SU-DHL-6 (cell line): ENCODE measurements around the gene RSU1.

Experiments
- H2AFZ ChIP-seq: fragments of 200-600 bp; sonication (generic); 2 replicates; pipeline ENCODE4 v1.6.1; 2014; ENCODE audit warnings: low read depth, mild to moderate bottlenecking, moderate library complexity, mixed read lengths, antibody characterized with exemption, low read length; ENCODE audit not compliant: severe bottlenecking
- H3F3A ChIP-seq: fragments of 200-600 bp; shearing (Covaris generic); 2 replicates; pipeline ENCODE4 v1.6.0; 2016; ENCODE audit warnings: antibody characterized with exemption, mild to moderate bottlenecking; ENCODE audit not compliant: insufficient read depth
- H3K27ac ChIP-seq: fragments of 200-600 bp; sonication (generic); 2 replicates; pipeline ENCODE4 v1.5.1; 2016; ENCODE audit warnings: low read depth, mild to moderate bottlenecking, low read length, moderate library complexity, mixed read lengths
- H3K27me3 ChIP-seq: fragments of 200-600 bp; sonication (generic), shearing (Covaris generic); 2 replicates; pipeline ENCODE4 v1.6.0; 2014; ENCODE audit warnings: mild to moderate bottlenecking, low read length
- H3K36me3 ChIP-seq: fragments of 200-600 bp; sonication (generic); 2 replicates; pipeline ENCODE4 v1.6.1; 2014; ENCODE audit warnings: mild to moderate bottlenecking, low read length, mixed read lengths
- H3K4me2 ChIP-seq: fragments of 300-600, 200-600 bp; shearing (Covaris generic), sonication (generic); 2 replicates; pipeline ENCODE4 v1.6.0; 2014; ENCODE audit warnings: low read length, low read depth, mild to moderate bottlenecking; ENCODE audit not compliant: poor library complexity, severe bottlenecking
- H3K4me3 ChIP-seq: fragments of 200-600 bp; sonication (generic); 2 replicates; pipeline ENCODE4 v1.5.1; 2014; ENCODE audit warnings: antibody characterized with exemption, low read length, mild to moderate bottlenecking, mixed read lengths; ENCODE audit not compliant: insufficient read depth, poor library complexity, severe bottlenecking
- H3K79me2 ChIP-seq: fragments of 200-600 bp; sonication (generic); 2 replicates; pipeline ENCODE4 v1.6.1; 2014; ENCODE audit warnings: mild to moderate bottlenecking, low read length, moderate library complexity; ENCODE audit not compliant: insufficient read depth
- H3K9ac ChIP-seq: fragments of 200-600 bp; sonication (generic); 2 replicates; pipeline ENCODE4 v1.7.0; 2014; ENCODE audit warnings: mild to moderate bottlenecking, low read length
- H3K9me2 ChIP-seq: fragments of 200-600 bp; sonication (generic); replicated peaks from 2 replicates; pipeline ENCODE4 v1.6.1; 2014; ENCODE audit warnings: low read length; ENCODE audit not compliant: insufficient read depth
- H3K9me3 ChIP-seq: fragments of 200-600 bp; sonication (generic); 2 replicates; pipeline ENCODE4 v1.6.1; 2014; ENCODE audit warnings: low read length, mixed read lengths; ENCODE audit not compliant: insufficient read depth
- H4K20me1 ChIP-seq: fragments of 200-600 bp; sonication (generic); 2 replicates; pipeline ENCODE4 v1.6.1; 2014; ENCODE audit warnings: low read depth, mild to moderate bottlenecking, antibody characterized with exemption, low read length, moderate library complexity, mixed read lengths
- EZH2phosphoT487 ChIP-seq: fragments of 200-600 bp; sonication (generic), shearing (Covaris generic); conservative IDR thresholded peaks from 2 replicates; pipeline ENCODE4 v1.6.1; 2018; ENCODE audit warnings: mild to moderate bottlenecking, antibody characterized with exemption, low read length, moderate library complexity, mixed read lengths
- TF ChIP-seq, protein P1 (sequence below): fragments of 200-600 bp; sonication (generic); IDR thresholded peaks from one replicate; pipeline ENCODE4 v1.5.1; 2017; ENCODE audit warnings: antibody characterized with exemption, mild to moderate bottlenecking, low read length, moderate library complexity; ENCODE audit not compliant: insufficient read depth, poor library complexity, severe bottlenecking

Gene RSU1

DNA sequence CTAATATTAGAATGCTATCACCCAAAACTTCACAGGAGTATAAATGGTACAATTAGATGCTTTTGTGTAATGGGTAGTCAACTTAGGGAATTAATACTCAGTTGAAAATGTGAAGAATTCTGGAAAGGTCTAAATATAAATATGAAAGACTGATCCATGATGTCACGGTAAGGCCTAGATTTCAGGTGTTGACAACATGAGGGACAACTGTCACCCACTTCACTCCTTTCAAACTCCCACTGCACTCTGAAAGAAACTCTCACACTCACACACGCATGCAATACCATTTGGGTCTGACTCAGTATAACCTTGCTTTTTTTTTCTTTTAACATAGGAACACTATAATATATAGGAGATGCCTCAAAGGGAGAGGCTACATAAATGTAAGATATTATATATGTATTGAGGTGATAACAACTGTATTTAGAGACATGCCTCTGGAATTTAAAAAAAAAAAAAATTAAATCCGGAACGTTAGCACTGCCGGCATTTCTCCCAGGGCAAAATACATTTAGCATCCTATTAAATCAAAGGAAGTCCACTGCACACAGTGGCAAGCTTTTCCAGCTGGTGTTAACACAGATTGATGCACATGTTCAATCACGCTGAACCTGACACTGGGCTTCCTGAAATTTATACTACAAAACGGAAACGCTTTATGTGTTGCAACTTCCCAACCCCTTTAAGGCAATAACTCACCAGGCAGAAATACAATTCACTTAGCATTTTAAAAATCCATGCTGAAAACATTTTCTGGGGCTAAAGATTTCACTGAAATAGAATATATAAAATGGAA is 74.9 kb downstream of the RSU1 start:
- H3F3A ChIP-seq, result no peaks in the 10 kb centered on the region
- H3K27ac ChIP-seq, result no peak overlapping the region
- no peak overlapping the region for H3K4me2 ChIP-seq
- no peaks in the 10 kb centered on the region for H3K79me2 ChIP-seq
- H3K27me3 ChIP-seq, result no peaks in the 10 kb centered on the region
- no peaks in the 10 kb centered on the region for H3K9me3 ChIP-seq
- no peak overlapping the region for H3K4me3 ChIP-seq
- H3K9ac ChIP-seq, result no peak overlapping the region
- H4K20me1 ChIP-seq, result no peaks in the 10 kb centered on the region
- H2AFZ ChIP-seq, result no peak overlapping the region
- TF ChIP-seq EZH2phosphoT487, result no peak
- TF ChIP-seq, protein P1, sequence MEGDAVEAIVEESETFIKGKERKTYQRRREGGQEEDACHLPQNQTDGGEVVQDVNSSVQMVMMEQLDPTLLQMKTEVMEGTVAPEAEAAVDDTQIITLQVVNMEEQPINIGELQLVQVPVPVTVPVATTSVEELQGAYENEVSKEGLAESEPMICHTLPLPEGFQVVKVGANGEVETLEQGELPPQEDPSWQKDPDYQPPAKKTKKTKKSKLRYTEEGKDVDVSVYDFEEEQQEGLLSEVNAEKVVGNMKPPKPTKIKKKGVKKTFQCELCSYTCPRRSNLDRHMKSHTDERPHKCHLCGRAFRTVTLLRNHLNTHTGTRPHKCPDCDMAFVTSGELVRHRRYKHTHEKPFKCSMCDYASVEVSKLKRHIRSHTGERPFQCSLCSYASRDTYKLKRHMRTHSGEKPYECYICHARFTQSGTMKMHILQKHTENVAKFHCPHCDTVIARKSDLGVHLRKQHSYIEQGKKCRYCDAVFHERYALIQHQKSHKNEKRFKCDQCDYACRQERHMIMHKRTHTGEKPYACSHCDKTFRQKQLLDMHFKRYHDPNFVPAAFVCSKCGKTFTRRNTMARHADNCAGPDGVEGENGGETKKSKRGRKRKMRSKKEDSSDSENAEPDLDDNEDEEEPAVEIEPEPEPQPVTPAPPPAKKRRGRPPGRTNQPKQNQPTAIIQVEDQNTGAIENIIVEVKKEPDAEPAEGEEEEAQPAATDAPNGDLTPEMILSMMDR, result no peak
- H3K9me2 ChIP-seq, result no peaks in the 10 kb centered on the region
- H3K36me3 ChIP-seq, result peaks cover 6% of the 10 kb centered on the region; the same call in 1 of the 2 replicates

GRCh38 chr10:16741540-16741939 is 75.7 kb downstream of the RSU1 start:
- H3F3A ChIP-seq, result no peaks in the 10 kb centered on the region
- no peaks in the 10 kb centered on the region for H3K9me3 ChIP-seq
- H3K27me3 ChIP-seq, result no peaks in the 10 kb centered on the region
- no peaks in the 10 kb centered on the region for H3K9me2 ChIP-seq
- TF ChIP-seq, protein P1, result no peak
- no peak for TF ChIP-seq EZH2phosphoT487
- H3K27ac ChIP-seq, result no peak overlapping the region
- H3K79me2 ChIP-seq, result no peaks in the 10 kb centered on the region
- no peak overlapping the region for H3K4me3 ChIP-seq
- H3K36me3 ChIP-seq, result peaks cover 11% of the 10 kb centered on the region; the same call in 1 of the 2 replicates
- no peak overlapping the region for H2AFZ ChIP-seq
- no peaks in the 10 kb centered on the region for H4K20me1 ChIP-seq
- H3K4me2 ChIP-seq, result no peak overlapping the region
- no peak overlapping the region for H3K9ac ChIP-seq

DNA sequence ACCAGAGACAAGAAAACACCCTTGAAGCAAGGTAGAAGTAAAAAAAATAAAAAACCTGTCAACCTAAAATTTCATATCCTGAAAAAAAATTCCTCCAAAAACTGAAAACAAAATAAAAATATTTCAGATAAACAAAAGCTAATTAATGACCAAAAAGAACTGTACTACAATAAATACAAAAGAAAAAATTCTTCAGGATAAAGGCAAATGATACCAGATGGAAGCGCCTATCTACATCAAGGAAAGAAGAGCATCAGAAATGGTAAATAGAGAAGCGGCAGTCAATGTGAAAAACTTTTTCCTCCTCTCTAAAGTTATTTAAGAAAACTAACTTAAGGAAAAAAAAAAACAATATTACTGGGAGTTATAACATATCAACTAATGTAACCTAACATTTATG is 79.8 kb downstream of the RSU1 start:
- H3K9me3 ChIP-seq, result no peaks in the 10 kb centered on the region
- no peak overlapping the region for H3K4me3 ChIP-seq
- H3K27ac ChIP-seq, result no peak overlapping the region
- no peaks in the 10 kb centered on the region for H3K27me3 ChIP-seq
- no peaks in the 10 kb centered on the region for H3F3A ChIP-seq
- H4K20me1 ChIP-seq, result no peaks in the 10 kb centered on the region
- H2AFZ ChIP-seq, result no peak overlapping the region
- no peaks in the 10 kb centered on the region for H3K79me2 ChIP-seq
- H3K36me3 ChIP-seq, result peaks cover 13% of the 10 kb centered on the region; the same call in 1 of the 2 replicates
- H3K9me2 ChIP-seq, result no peaks in the 10 kb centered on the region
- TF ChIP-seq, protein P1, result no peak
- no peak for TF ChIP-seq EZH2phosphoT487
- H3K4me2 ChIP-seq, result no peak overlapping the region
- no peak overlapping the region for H3K9ac ChIP-seq
